Uterus (tissue), 4 donors: ENCODE measurements around the gene ARFRP1. TPM values are rescaled to one million over a fixed set of nuclear protein-coding genes. Genes with fewer than 3 reads are reported as not detected.

Source experiments
- DNase-seq, 2 donors: peaks; one replicate each; pipeline ENCODE4 v3.0.0-alpha.2; 2019 to 2020
- H3K27ac ChIP-seq, 2 donors: fragments of 200-600 bp; sonication (generic); 1 replicate in 1 of 2; 2 replicates in 1 of 2; pipeline ENCODE4 v1.5.1; 2016 to 2018
- H3K27me3 ChIP-seq, 2 donors: fragments of 200-600 bp; sonication (generic); one replicate each; pipeline ENCODE4 v1.5.1; 2018 to 2019; ENCODE audit warnings: control low read depth in 1 of 2
- H3K36me3 ChIP-seq, 2 donors: fragments of 200-600 bp; sonication (generic); one replicate each; pipeline ENCODE4 v1.5.1; 2019; ENCODE audit warnings: control low read depth in 1 of 2
- H3K4me1 ChIP-seq, 2 donors: fragments of 200-600 bp; sonication (generic); one replicate each; pipeline ENCODE4 v1.5.1; 2018 to 2019; ENCODE audit warnings: control low read depth in 1 of 2
- H3K4me3 ChIP-seq, 2 donors: fragments of 200-600 bp; sonication (generic); 1 replicate in 1 of 2; 2 replicates in 1 of 2; pipeline ENCODE4 v1.5.1; 2018 to 2019; ENCODE audit warnings: mild to moderate bottlenecking in 1 of 2
- H3K9me3 ChIP-seq, 2 donors: fragments of 200-600 bp; sonication (generic); one replicate each; pipeline ENCODE4 v1.5.1; 2019; ENCODE audit warnings: control low read depth in 1 of 2
- POLR2A ChIP-seq, 2 donors: fragments of 450-650 bp; IDR thresholded peaks; one replicate each; pipeline ENCODE4 v1.6.1; 2016; ENCODE audit warnings: antibody characterized with exemption in 2 of 2, mild to moderate bottlenecking in 1 of 2, moderate library complexity in 1 of 2
- intact Hi-C: fragments of 100-400 bp; cut with DNase I; formaldehyde crosslinking; loops from one replicate; pipeline ENCODE4 v1.15.1; 2023; ENCODE audit warnings: low total_unique reads
- total RNA-seq, 4 donors: library from RNA; depleted of rRNA in 3 of 4; stranded (reverse); fragments of >200 nt in 3 of 4; gene quantifications; one replicate each; pipeline versions ENCODE4 v1.1.0 to v1.2.4, GENCODE V29; 2014 to 2023
- TF ChIP-seq, protein P1 (sequence below), 4 experiments: fragments of 200-600 bp in 2 of 4; fragments of 450-650 bp in 2 of 4; sonication (generic) in 2 of 4; IDR thresholded peaks; one replicate each; pipeline ENCODE4 v1.5.1; 2016 to 2019; ENCODE audit warnings: antibody characterized with exemption in 4 of 4, mild to moderate bottlenecking in 2 of 4, moderate library complexity in 1 of 4
- donor health status: DM: yes; HTN: yes; CAD: no.

The ARFRP1 gene
- total RNA-seq, 4 donors from 2014 or later: 26.1 to 59.8 (median 33.5) TPM

DNA sequence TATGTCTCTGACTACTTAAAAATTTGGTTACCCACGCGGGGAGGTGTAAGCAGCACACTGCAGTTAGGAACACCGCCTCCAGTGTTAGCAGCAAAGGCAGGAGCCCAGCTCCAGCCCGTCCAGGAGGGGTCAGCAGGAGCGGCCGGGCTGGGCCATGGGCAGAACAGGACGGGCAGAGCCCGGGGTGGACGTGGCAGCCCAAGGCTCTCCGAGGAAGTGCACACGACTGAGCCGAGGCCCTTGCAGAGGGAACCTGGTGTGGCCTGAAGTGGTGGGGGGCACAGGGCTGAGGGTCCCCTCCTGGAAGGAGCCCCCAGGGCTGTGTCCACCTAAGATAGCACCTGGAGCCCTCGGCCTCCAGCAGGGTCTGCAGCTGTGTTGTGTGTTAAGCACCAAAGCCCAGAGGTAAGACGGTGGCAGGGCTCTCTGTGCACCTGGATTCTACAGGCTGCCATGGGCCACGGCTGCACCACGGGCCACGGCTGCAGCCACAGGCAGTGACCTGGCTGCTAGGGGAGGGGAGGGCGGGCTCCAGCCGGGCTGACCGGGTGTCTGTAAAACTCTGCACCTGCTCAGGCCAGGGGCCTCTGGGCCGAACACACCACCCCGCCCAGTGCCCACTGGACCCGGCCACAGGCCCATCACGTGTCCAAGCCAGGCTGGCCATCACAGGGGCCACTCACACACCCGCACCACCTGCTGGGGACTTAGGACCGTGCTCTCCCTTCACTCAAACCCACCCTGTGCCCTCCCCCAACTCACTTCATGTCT, 38.4 kb upstream of the ARFRP1 start:
- TF ChIP-seq POLR2A (IDR thresholded peaks at IDR 0.05): no peak
- TF ChIP-seq, protein P1, sequence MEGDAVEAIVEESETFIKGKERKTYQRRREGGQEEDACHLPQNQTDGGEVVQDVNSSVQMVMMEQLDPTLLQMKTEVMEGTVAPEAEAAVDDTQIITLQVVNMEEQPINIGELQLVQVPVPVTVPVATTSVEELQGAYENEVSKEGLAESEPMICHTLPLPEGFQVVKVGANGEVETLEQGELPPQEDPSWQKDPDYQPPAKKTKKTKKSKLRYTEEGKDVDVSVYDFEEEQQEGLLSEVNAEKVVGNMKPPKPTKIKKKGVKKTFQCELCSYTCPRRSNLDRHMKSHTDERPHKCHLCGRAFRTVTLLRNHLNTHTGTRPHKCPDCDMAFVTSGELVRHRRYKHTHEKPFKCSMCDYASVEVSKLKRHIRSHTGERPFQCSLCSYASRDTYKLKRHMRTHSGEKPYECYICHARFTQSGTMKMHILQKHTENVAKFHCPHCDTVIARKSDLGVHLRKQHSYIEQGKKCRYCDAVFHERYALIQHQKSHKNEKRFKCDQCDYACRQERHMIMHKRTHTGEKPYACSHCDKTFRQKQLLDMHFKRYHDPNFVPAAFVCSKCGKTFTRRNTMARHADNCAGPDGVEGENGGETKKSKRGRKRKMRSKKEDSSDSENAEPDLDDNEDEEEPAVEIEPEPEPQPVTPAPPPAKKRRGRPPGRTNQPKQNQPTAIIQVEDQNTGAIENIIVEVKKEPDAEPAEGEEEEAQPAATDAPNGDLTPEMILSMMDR (IDR thresholded peaks at IDR 0.05): no peak
- intact Hi-C loops: no loop called here

DNA sequence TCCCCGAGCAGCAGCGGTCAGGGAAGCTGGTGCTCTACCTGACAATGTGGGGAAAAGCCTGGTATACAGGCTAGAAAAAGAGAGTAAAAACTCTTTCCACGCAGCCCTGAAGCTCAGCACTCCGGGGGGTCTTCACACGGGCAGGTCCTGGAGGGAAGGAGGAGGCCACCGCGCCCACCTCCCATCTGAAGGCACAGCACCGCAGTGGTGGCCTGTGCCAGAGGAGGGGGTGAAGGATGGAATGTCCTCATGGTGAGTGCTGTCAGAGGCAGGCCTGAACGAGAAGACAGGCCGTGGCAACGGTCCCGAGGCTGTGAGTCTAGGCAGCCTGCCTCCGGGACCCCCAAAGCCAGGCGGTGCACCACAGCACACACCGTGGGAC, 37.6 kb upstream of the ARFRP1 start:
- DNase-seq: no peak
- TF ChIP-seq, protein P1 (IDR thresholded peaks at IDR 0.05): no peak
- TF ChIP-seq POLR2A (IDR thresholded peaks at IDR 0.05): no peak
- Histone ChIP-seq H3K27me3 (no peaks in the 10 kb centered on the region), H3K36me3 (no peaks in the 10 kb centered on the region), H3K4me1 (peaks cover 0 to 16% of the 10 kb centered on the region in 2 donors), H3K27ac (no peak overlapping the region), H3K4me3 (no peak overlapping the region), H3K9me3 (no peaks in the 10 kb centered on the region)
- intact Hi-C loops: no loop called here

More for the DNA sequence above, 38.4 kb upstream of the ARFRP1 start:
- Histone ChIP-seq H3K9me3 (no peaks in the 10 kb centered on the region), H3K27ac (no peak overlapping the region), H3K27me3 (no peaks in the 10 kb centered on the region), H3K36me3 (no peaks in the 10 kb centered on the region), H3K4me1 (peaks cover 0 to 13% of the 10 kb centered on the region in 2 donors), H3K4me3 (no peak overlapping the region)
- no peak for DNase-seq

DNA sequence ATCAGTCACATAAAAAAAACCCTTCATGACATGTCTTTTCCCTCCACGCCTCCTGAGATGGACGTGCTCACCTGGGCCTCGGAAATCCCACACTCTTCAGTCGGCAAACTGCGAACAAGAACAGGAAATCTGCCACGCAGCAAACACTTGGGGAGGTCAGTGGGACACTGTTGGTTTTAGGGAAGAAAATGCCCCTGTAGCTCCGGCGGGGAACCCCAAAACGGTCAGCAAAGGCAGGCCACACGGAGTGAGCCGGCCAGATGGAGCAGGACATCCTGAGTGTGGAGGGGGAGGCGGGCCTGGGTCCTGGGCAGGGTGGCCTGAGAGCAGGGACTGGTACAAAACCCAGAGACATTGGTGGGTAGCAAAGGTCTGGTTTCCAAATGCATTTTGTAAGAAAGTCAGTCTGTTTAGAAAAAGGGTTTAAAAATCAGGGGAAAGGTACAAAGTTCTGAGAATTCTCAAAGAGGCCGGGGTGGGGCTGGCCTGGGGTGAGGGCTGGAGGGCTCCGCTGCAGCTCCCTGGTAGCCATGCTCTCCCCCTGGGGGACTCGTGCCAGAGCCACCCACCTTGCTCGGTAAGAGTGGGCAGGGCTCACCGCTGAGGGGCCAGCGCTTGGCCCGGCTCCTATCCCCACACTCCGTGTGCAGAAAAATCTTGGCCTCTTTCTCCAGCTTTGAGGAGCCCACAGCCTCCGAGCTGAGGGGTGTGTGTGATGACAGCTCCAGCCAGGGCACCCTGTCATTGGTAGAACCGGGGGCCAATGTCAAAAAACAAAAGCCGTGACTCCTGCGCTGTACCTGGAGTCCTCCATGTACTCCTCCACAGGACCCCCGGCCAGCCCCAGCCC, 37.0 kb upstream of the ARFRP1 start:
- Histone ChIP-seq H3K27ac (no peak overlapping the region), H3K4me1 (peaks cover 0 to 16% of the 10 kb centered on the region in 2 donors), H3K27me3 (no peaks in the 10 kb centered on the region), H3K9me3 (no peaks in the 10 kb centered on the region), H3K4me3 (no peak overlapping the region), H3K36me3 (no peaks in the 10 kb centered on the region)
- TF ChIP-seq POLR2A (IDR thresholded peaks at IDR 0.05): no peak
- TF ChIP-seq, protein P1 (IDR thresholded peaks at IDR 0.05): no peak
- DNase-seq: no peak
- intact Hi-C loops: no loop called here

DNA sequence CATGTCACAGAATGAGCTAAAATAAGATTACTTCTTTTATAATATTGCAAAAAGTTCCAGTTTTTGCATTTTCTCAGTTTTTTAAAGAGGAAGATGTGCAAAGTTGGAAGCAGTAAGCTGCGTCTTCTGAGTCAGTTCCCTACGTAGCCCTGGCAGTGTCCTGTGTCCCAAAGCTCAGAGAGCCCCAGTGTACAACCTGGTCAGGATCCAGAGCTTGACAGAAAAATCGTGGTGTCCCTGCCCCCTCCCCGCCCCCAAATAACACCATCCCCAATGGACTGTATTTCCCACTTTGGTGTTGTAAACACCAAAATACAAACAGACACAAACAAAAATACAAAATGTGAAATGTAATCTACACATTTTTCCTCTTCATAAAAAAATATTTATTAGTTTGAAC, 36.4 kb upstream of the ARFRP1 start:
- H3K27me3 ChIP-seq: no peaks in the 10 kb centered on the region
- no peak overlapping the region for H3K27ac ChIP-seq
- DNase-seq: no peak
- no peaks in the 10 kb centered on the region for H3K36me3 ChIP-seq
- no peaks in the 10 kb centered on the region for H3K9me3 ChIP-seq
- H3K4me3 ChIP-seq: no peak overlapping the region
- peaks cover 0 to 16% of the 10 kb centered on the region in 2 donors for H3K4me1 ChIP-seq
- intact Hi-C loops: no loop called here
- TF ChIP-seq POLR2A (IDR thresholded peaks at IDR 0.05): no peak
- TF ChIP-seq, protein P1 (IDR thresholded peaks at IDR 0.05): no peak
